Calu3 (cell line): Measurements from ENCODE around the gene RHBDL1. TPM values are rescaled to one million over a fixed set of nuclear protein-coding genes. Genes with fewer than 3 reads are reported as not detected.
A peak's percentile ranks its signal among the peaks of the same experiment; 100 is the strongest.

Experiments used
- BruUV-seq: library from RNA; stranded (reverse); fragments of 400-500 nt; replicated peaks from 2 replicates; lab custom pipeline; 2021; lab: Mats Ljungman, UMichigan
- CTCF ChIA-PET: fragments of 300-600 bp; sonication (Branson Sonifier 250); formaldehyde crosslinking; loops from one replicate; lab custom pipeline; 2022; ENCODE audit warnings: antibody characterized with exemption; lab: Charles Lee
- DNase-seq: peaks from one replicate; pipeline ENCODE4 v3.0.0; 2022
- H3K27ac Mint-ChIP-seq: one replicate; pipeline ENCODE4 v1.8.0; 2022; ENCODE audit warnings: mixed read lengths; ENCODE audit not compliant: unreplicated experiment
- H3K27me3 Mint-ChIP-seq: one replicate; pipeline ENCODE4 v1.8.0; 2022; ENCODE audit warnings: mixed read lengths; ENCODE audit not compliant: unreplicated experiment
- H3K36me3 Mint-ChIP-seq: one replicate; pipeline ENCODE4 v1.8.0; 2022; ENCODE audit warnings: mild to moderate bottlenecking, moderate library complexity, mixed read lengths; ENCODE audit not compliant: insufficient read depth, unreplicated experiment
- H3K4me1 Mint-ChIP-seq: one replicate; pipeline ENCODE4 v1.8.0; 2022; ENCODE audit warnings: mild to moderate bottlenecking, low read depth, mixed read lengths; ENCODE audit not compliant: unreplicated experiment
- H3K4me3 Mint-ChIP-seq: one replicate; pipeline ENCODE4 v1.8.0; 2022; ENCODE audit warnings: mild to moderate bottlenecking, low read depth, moderate library complexity, mixed read lengths; ENCODE audit not compliant: unreplicated experiment
- H3K9me3 Mint-ChIP-seq: one replicate; pipeline ENCODE4 v1.8.0; 2022; ENCODE audit warnings: low read depth, mixed read lengths; ENCODE audit not compliant: unreplicated experiment
- intact Hi-C: fragments of 100-400 bp; cut with micrococcal nuclease; formaldehyde crosslinking; loops from one replicate; pipeline ENCODE4 v1.10.0; 2022; ENCODE audit not compliant: unreplicated experiment
- total RNA-seq: library from RNA; stranded (reverse); gene quantifications from 2 replicates; pipeline ENCODE4 v1.2.3, GENCODE V29; 2022
- TF ChIP-seq, protein P1 (sequence below): fragments of 200-600 bp; IDR thresholded peaks from one replicate; pipeline ENCODE4 v1.8.0; 2022; ENCODE audit warnings: antibody characterized with exemption; ENCODE audit not compliant: unreplicated experiment

The RHBDL1 gene
- total RNA-seq, 1 experiment from 2014 or later: 2.6 TPM

GRCh38 chr16:633336-634050 lies 42.0 kb upstream of the RHBDL1 start:
- Mint-ChIP-seq H3K4me3 (no peak overlapping the region), H3K4me1 (peaks cover 8% of the 10 kb centered on the region), H3K36me3 (peaks cover 87% of the 10 kb centered on the region), H3K27me3 (no peaks in the 10 kb centered on the region), H3K27ac (no peak overlapping the region), H3K9me3 (no peaks in the 10 kb centered on the region)
- intact Hi-C loops: loop anchor here (10.0 kb wide), 1 partner anchor 109 kb away; the partner anchor contains the start of gene CAPN15
- TF ChIP-seq, protein P1, sequence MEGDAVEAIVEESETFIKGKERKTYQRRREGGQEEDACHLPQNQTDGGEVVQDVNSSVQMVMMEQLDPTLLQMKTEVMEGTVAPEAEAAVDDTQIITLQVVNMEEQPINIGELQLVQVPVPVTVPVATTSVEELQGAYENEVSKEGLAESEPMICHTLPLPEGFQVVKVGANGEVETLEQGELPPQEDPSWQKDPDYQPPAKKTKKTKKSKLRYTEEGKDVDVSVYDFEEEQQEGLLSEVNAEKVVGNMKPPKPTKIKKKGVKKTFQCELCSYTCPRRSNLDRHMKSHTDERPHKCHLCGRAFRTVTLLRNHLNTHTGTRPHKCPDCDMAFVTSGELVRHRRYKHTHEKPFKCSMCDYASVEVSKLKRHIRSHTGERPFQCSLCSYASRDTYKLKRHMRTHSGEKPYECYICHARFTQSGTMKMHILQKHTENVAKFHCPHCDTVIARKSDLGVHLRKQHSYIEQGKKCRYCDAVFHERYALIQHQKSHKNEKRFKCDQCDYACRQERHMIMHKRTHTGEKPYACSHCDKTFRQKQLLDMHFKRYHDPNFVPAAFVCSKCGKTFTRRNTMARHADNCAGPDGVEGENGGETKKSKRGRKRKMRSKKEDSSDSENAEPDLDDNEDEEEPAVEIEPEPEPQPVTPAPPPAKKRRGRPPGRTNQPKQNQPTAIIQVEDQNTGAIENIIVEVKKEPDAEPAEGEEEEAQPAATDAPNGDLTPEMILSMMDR: no peak
- BruUV-seq: no TSS peak
- CTCF ChIA-PET: no interaction called here
- DNase-seq: no peak

GRCh38 chr16:634051-634670 lies 41.3 kb upstream of the RHBDL1 start:
- no peak for DNase-seq
- intact Hi-C loops: loop anchor here (10.0 kb wide), 1 partner anchor 109 kb away; the partner anchor contains the start of gene CAPN15
- no peak overlapping the region for H3K27ac Mint-ChIP-seq
- no peaks in the 10 kb centered on the region for H3K9me3 Mint-ChIP-seq
- peaks cover 8% of the 10 kb centered on the region for H3K4me1 Mint-ChIP-seq
- TF ChIP-seq, protein P1: no peak
- H3K27me3 Mint-ChIP-seq: no peaks in the 10 kb centered on the region
- CTCF ChIA-PET: no interaction called here
- no TSS peak for BruUV-seq
- H3K4me3 Mint-ChIP-seq: peak overlapping the region; percentile 87
- peaks cover 81% of the 10 kb centered on the region for H3K36me3 Mint-ChIP-seq

DNA sequence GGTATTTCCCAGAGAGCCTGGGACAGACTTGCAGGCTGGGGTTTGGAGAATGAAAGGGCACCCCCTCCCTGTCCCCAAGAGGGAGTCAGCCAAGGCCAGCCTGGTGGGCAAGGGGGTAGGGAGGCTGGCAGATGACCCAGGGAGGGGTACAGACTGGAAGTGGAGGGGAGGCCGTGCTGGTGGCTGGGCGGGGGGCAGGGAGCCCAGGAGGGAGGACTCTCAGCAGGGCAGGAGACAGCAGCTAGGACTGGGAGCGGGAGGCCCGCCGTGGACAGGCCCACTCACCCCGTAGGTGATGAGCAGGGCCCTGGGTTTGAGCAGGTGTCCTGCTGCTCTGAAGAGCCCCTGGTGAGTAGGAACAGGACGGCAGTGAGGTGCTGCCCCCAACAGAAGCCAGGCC lies 40.5 kb upstream of the RHBDL1 start:
- Mint-ChIP-seq H3K9me3 (no peaks in the 10 kb centered on the region), H3K4me1 (peaks cover 8% of the 10 kb centered on the region), H3K4me3 (peak overlapping the region; percentile 87), H3K27me3 (no peaks in the 10 kb centered on the region), H3K36me3 (peaks cover 73% of the 10 kb centered on the region), H3K27ac (no peak overlapping the region)
- BruUV-seq: no TSS peak
- TF ChIP-seq, protein P1: no peak
- DNase-seq: no peak
- CTCF ChIA-PET: no interaction called here
- intact Hi-C loops: loop anchor here (10.0 kb wide), 1 partner anchor 110 kb away; the partner anchor contains the start of gene CAPN15

DNA sequence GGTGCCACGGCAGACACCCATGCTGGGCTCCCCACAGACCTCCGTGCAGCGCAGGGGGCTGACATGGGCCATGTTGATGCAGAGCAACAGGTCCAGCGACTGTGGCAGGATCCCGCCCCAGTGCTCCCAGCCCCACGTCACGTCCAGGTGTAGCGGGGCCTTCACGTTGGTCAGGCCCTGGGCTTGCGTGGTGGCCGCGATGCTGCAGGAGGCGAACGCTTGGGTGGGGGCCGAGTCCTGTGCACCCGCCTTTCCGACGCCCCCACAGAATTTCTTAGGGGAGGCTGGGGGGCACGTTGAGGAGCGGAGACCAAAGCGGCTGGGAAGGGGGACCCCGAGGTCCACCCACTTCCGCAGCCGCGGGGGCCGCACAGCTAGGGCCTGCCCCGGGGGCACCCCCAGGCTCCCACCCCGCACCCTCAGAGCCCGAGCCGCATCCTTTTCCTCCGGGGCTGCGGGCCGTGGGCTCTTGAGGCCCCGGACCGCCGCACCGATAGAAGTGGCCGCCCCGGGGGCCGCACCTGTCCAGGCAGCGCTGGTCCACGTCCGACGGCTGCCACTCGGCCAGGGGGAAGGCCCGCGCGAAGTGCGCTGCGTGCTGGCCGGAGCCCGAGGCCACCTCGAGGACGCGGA lies 39.8 kb upstream of the RHBDL1 start:
- no TSS peak for BruUV-seq
- Mint-ChIP-seq H3K36me3 (peaks cover 72% of the 10 kb centered on the region), H3K9me3 (no peaks in the 10 kb centered on the region), H3K27ac (peak overlapping the region; percentile 91), H3K27me3 (no peaks in the 10 kb centered on the region), H3K4me3 (peak overlapping the region; percentile 87), H3K4me1 (peaks cover 8% of the 10 kb centered on the region)
- no peak for DNase-seq
- TF ChIP-seq, protein P1: no peak
- intact Hi-C loops: loop anchor here (2.0 to 10.0 kb wide), 2 partner anchors 43 to 111 kb away; partner anchors contain the start of gene CAPN15
- CTCF ChIA-PET: interaction anchor here (1.6 to 1.7 kb wide), 2 partner anchors 12 to 42 kb away, joined by 6 to 8 read pairs; no protein-coding TSS in a partner anchor
